NCI-H2196 treated with DMSO at 0.1 percent for 48 hours (cell line): ENCODE measurements around the gene PANK1.

Source experiments
- DNase-seq: peaks from one replicate; lab custom pipeline; 2025; ENCODE audit not compliant: unreplicated experiment; lab: John Stamatoyannopoulos, UW

PANK1 gene

GRCh38 chr10:89537364-89537763, 107.7 kb downstream of the PANK1 start:
- no peak for DNase-seq

DNA sequence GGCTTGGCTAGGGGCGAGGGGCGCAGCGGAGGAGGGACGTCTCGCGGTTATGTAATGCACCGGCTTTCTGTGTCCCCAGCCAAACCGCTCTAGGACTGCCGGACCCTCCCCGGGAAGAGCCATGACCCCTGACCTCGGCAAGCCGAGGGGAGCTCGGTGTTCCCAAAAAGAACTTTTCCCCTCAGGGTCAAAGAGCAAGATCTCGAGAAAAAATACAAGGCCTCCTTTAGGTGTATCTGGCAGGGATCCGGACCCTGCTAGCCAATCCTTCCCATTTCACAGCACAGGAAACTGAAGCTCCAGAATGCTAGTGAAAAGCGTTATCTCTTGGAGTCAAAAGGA, 109.1 kb downstream of the PANK1 start:
- no peak for DNase-seq

GRCh38 chr10:89535171-89536012, 109.7 kb downstream of the PANK1 start, which contains the start of gene SLC16A12:
SLC16A12 (minus strand) TSS chr10:89535594; CDS start chr10:89462578, 73,016 bp downstream.
- no peak for DNase-seq

DNA sequence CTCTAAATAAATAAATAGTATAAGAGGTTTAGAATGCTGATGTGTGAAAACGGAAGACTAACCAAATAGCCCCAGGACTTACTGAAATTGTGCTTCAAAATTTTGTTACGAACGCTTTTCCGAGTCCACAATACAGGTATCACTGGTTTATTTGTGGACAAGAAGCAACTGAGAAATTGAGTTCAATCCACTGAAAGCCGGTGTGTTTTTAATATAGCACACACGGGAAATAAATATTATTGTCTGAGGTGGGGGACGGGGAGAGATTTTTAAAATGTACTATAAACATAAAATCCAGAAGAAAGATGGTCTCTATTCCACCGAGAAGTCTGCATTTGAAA, 110.2 kb downstream of the PANK1 start:
- no peak for DNase-seq
